ENCODE results near the gene INTS4.
"Not testable (repeated sequence)": the region's sequence is repeated elsewhere in the genome, so short reads cannot be mapped to it uniquely, and the experiment has no call there.

The INTS4 gene

DNA sequence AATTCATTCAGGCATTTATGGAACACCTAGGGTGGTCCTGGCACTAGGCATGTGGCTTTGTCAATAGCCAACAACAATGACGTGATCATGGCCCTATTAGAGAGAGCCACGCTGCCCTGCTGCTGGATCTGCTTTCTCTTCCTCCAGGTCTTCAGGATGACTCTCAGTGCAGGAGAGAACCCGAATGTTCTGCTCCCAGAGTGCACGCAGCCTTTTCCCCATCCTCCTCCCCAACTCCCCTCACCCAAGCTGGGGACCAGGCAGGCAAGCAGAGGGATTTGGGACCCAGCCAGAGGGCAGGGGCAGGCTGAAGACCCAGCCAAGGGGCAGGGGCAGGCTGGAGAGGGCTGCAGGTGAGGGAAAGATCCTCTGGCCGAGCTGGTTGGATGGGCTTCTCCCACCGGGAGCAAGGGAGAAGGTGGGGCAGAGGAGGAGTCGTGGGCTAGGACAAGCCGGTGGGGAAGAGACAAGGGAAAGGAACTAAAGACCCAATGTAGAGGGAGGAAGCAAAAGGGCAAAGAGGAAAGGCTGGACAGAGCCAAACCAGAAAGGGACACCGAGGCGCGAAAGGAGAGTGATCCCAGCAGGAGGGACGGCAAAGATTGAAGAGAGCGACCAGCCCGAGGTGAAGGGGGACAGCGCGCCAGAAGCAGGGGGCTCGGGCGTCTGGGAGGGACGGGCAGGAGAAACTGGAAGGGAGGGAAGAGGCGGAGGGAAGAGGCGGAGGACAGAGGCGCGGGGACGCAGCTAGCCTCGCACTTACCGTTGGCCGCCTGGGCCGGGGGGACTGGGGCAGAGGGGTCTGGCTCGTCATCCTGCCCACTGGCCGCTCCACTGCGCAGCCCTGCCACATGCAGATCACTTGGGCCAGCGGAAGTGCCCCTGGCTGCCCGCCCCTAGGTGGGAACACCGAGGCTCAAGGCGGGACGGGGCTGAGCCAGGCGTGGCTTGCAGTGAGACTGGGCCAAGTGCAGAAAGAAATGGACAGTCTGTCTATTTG is 28.2 kb upstream of the INTS4 start, which contains the start of gene KCTD14:
TSS of gene KCTD14 (minus strand) at position 880 of the 1,000 bp plus-strand sequence. CDS start at position 853, 27 bp downstream.
- no peak for FAIRE-seq

DNA sequence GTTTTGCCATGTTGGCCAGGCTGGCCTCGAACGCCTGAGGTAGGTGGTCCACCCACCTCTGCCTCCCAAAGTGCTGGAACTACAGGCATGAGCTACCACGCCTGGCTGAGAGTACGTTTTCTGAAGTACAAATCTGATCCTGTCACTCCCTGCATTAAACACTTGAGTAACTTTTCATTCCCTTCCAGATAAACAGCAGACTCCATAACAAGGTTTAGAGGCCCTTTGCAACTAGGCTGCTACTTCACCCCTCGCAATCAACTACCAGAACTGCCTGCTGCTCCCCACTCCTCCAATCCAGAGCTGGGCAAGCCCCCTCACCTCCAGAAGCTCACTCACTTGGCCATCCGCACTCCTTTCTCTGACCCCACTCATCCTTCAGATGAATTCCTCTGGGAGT is 27.1 kb upstream of the INTS4 start:
- no peak for FAIRE-seq

DNA sequence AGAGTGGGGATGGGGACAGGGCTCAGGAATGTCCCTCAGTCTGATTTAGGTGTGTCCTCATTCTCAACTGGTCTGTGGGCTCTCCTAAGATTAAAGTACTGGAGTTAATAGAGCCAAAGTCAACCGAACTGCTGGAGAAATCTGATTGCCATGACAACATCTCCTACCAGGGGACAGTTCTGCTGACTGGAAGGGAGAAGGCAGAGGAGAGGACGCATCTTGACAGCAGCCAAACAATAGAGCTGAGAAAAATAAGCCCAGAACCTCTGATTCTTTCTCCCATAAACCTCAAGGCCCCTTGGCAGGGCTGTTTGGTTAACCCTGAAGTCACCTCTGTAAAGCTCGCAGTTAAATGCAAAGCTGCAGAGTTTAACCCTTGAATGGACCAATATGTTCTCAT is 25.8 kb upstream of the INTS4 start:
- FAIRE-seq = no peak

DNA sequence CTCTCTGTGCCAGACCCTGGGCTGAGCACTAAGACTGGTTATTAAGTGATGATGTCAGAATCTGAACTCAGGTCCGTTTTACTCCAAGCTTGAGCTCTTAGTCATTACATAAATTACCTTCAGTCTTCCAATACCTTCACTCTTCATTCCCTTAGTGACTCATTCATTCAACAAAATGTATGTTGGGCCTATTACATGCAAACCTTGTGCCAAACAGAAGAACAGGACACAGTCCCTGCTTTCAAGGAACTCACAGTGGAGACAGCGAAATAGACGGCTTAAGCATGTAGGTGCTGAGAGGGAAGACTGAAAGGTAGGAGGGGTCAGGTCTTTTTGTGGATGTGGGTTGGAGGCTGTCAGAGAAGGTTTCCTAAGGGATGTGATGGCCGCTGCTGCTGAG is 25.3 kb upstream of the INTS4 start:
- FAIRE-seq = no peak

DNA sequence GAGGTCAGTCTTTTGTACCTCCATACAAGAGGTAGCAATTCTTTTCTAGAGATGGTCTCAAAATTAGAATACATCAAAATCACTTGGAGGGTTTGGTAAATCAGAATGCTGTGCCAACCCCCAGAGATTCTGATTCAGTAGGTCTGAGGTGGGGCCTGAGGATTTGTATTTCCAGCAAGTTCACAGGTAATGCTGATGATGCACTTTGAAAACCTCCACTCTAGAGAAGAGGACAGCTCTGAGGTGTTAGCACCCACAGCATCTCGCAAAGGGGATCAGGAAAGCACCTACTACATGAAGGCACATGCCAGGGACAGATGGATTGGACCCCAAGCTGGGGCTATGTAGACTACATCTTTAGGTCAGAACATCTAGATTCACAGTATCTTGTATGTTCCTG is 21.4 kb upstream of the INTS4 start:
- FAIRE-seq = no peak

DNA sequence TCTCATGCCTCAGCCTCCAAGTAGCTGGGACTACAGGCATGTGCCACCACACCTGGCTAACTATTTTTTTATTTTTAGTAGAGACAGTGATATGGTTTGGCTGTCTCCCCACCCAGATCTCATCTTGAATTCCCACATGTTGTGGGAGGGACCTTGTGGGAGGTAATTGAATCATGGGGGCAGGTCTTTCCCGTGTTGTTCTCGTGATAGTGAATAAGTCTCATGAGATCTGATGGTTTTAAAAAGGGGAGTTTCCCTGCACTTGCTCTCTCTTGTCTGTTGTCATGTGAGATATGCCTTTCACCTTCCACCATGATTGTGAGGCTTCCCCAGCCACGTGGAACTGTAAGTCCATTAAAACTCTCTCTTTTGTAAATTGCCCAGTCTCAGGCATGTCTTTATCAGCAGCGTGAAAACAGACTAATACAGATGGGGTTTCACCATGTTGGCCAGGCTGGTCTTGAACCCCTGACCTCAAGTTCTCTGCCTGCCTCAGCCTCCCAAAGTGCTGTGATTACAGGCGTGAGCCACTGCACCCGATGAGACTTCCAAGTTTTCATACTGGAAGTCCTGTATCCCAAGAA is 20.6 kb upstream of the INTS4 start:
- not testable (repeated sequence) for FAIRE-seq

DNA sequence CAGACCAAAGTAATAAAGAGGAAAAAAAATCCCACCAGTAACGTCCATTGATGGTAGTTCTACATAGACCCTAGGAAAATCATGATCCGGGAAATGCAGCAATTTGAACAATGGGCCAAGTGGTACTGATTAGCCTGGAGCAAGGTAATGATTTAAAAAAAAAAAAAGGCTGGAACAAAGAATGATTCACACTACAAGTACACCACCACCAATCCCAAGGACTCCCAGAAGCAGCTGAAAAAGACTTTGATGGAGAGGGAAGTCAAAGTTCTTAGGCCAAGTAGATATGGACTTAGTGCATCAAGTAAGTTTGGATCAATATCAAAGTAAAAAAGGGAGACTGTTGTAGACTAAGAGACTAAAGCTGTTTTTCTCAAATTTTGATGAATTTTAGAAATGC is 16.8 kb upstream of the INTS4 start:
- no peak for FAIRE-seq

DNA sequence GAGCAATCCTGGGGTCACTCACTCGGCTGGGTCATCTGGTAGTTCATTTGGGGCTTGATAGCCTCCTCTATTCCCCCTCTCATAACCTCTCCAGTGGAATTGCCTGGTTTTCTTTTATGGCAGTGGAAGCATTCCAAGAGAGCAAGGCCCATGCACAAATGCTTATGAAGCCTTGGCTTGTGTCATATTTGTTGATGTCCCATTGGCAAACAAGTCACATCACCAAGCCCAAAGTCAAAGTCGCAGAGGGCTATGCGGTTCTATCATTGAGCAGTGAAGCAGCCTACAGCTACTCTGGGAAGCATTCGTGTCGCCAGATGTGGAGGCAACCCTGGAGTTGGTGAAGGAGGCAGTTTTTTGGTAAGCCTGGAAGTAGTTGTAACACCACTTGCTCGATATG is 16.3 kb upstream of the INTS4 start:
- no peak for FAIRE-seq

DNA sequence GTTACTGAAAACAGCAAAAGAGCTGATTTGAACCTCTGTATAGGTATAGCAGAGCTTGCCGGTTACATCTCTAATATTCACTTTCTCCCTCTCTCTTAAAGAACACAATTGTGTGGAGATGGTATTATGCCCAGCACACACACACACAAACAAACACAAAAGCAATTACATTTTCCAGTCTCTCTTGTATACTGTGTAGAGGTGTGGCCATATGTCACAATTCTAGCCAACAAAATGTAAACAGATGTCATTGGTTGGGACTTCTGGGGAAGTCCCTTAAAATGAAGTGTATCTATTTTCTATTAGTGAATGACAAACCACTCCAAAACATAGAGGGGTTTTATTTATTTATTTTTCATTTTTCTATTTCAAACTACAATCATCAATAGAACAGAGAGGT is 15.8 kb upstream of the INTS4 start:
- FAIRE-seq = no peak

DNA sequence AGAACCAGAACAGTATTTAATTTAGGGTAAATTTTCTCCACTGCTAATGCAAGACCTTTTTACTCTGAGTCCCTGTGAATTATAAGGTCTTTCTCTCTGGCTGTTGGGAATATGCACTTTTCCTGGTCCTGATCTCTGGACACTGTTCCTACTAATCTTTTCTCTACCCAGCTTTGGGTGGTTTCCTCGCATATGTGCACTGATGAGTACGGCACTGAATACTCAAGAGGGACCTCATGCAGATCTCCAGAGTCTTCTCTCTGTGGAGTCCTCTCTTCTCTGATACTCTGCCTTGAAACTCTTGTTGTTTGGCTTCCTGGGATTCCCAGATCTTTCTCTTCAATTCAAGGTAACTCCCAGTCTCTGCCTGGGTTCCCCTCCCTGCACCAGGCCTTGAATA is 14.6 kb upstream of the INTS4 start:
- FAIRE-seq = no peak

DNA sequence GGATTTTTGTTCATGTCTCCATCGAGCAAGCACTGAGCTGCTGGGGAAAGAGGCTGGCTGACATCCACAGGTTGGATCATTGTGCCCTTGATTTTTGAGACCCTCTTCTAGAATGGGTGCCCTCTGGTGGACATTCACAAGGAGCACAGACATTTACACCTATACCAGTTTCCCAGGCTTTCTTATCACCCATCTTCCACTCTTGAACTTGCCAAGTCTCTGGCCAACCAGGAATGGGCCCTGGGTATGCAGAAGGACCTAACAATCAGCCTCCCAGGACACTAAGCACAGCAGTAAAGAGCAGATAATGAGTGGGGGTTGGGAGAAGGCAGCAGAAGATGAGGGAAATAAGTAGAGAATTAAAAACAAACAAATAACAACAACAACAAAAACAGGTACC is 5.7 kb upstream of the INTS4 start:
- FAIRE-seq = peak; percentile 61

DNA sequence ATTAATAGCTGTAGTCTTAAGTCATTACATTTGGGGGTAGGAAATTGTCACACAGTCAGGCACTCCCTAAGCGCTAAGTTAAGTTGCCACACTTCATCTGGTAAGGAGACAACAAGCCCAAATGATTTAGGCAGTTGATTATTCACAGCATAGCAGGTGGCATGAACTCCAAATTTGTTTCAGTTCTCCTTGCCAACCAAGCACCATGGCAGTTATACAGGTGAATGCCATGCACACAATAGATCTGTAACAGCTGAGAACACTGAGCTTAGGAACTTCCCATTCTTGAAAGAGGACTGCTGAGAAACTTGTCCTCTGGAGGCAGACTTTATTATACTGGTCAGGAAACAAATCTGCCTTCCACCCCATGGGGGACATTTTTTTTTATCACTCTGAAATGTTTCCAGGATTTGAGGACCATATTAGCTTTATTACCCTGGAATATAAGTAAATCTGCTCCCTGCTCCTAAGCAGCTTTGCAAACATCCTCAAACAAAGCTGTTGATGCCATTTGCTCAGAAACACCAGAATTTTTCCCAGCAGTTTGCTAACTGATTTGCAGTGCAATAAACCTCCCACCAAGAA is 5.1 kb upstream of the INTS4 start:
- FAIRE-seq = no peak

DNA sequence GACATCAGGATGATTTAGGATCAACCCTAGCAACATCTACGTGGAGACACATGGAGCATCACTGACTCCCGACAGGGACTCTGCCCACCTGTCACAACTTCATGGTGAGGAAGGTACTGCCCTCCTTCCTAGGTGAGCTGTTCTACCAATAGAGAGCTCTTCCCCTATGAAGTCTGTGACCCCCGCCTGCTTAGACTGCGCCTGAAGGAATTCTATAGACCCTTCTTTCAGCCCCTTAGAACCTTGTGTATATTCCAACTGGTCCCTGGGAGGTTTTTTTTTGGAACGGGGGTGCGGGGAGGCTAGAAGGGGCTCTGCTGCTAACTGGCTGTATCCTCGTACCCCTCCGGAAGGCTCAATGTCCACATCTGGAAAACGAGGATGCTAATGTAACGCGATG is 566 bp downstream of the INTS4 start:
- FAIRE-seq = no peak

DNA sequence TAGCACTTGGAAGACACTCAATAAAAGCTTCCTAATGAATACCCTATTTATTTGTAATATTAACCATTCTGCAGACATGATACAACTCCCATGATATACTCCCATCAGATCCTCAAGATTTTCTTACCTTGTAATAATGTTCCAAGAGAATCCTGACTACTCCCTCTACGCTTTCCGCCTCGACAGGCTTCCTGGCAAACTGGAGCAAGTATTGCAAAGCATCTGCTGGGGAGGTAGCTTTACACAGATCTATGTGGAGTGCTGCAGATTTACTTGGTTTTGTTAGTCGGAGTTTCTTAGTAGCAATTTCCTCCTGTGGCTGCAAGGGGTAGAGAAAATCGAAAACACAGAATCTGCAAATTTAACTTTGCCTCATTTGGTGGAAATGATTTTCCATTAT is 3.5 kb downstream of the INTS4 start:
- FAIRE-seq = no peak

DNA sequence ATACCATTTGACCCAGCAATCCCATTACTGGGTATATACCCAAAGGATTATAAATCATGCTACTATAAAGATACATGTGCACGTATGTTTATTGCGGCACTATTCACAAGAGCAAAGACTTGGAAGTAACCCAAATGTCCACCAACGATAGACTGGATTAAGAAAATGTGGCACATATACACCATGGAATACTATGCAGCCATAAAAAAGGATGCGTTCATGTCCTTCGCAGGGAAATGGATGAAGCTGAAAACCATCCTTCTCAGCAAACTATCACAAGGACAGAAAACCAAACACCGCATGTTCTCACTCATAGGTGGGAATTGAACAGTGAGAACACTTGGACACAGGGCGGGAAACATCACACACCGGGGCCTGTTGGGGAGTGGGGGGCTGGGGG is 8.0 kb downstream of the INTS4 start:
- not testable (repeated sequence) for FAIRE-seq

DNA sequence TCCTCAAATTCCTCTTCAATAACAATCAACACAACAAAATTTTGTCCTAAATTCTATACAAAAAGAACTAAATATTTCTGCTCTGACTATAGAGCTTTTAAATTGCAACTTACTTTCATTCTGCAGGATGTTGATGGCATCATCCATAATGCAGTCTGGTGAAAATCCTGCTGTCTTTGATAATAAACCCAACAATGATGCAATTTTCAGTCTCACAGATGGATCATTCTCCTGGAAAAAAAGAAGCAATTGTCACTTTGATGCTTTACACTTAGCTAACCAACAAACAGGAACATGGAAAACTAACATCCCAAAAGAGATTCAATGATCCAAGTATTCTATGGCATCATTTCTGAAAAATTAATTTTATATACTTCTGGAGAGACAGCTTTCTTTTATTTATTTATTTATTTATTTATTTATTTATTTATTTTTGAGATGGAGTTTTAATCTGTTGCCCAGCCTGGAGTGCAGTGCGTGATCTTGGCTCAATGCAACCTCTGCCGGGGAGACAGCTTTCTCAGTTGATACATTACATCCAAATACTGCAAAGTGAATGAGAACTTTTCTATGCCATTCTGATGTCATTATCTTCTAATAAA is 13.0 kb downstream of the INTS4 start:
- no peak for FAIRE-seq

DNA sequence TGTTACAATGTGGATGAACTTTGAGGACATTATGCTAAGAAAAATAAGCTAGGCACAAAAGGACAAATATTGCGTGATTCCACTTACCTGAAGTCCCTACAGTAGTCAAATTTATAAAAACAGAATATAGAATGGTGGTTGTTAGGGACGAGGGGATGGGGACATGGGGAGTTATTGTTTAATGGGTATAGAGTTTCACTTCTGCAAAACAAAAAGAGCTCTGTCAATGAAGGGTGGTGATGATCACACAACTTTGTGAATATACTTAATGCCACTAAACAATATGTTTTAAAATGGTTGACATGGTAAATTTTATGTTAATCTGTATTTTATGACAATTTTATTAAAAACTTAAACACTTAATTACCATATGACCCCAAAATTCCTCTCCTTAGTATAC is 26.1 kb downstream of the INTS4 start:
- FAIRE-seq = no peak

DNA sequence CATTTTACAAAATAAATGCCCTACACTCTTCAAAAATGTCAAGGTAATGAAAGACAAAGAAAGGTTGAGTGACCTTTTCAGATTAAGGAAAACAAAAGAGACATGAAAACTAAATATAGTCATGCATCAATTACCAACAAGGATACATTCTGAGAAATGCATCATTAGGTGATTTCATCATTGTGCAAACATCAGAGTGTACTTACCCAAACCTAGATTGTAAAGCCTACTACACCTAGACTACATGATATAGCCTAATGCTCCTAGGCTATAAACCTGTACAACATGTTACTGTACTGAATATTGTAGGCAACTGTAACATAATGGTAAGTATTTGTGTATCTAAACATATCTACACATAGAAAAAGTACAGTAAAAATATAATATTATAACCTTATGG is 26.7 kb downstream of the INTS4 start:
- no peak for FAIRE-seq

DNA sequence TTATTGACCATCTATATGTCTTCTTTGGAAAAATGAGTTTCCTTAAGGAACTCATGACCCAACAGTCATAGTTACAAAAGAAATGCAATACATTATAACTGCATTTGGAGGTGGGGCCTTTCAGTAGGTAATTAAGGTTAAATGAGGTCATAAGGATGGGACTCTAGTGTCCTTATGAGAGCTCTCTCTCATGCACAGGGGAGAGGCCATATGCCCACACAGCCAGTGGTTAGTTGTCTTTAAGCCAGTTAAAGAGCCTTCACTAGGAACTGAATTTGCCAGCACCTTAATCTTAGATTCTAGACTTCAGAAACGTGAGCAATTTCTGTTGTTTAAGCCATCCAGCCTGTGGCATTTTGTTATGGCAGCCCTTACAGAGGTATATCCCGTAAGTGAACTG is 27.3 kb downstream of the INTS4 start:
- FAIRE-seq = no peak

DNA sequence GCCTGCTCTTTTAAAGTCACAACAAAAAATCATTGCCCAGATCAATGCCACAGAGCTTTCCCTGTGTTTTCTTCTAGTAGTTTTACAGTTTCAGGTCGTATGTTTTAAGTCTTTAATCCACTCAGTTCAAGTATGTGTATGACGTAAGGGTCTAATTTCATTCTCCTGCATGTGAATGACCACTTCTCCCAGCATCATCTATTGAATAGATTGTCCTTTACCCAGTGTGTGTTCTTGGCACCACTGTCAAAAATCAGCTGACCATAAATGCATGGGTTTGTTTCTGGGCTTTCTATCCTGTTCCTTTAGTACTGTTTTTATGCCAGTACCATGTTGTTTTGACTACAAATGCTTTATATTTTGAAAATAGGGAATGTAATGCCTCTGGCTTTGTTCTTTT is 28.1 kb downstream of the INTS4 start:
- FAIRE-seq = no peak

DNA sequence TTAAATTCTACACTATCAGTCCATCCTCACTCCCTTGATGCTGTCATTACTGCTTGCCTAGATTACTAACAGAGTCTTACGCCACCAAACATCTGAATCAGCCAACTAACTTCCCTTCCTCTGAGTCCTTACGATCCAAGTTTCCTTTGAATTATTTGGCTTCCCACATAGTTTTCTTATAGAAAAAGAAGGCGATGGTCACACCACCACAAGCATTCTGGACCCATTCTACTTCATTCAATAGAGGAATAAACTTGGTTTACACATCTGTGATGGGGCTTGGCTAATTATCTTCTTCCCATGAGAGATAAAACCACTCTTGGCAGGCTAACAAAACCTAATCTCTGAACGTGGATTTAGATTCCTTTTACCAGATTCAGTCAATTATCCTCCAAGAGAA is 35.0 kb downstream of the INTS4 start:
- FAIRE-seq = no peak

DNA sequence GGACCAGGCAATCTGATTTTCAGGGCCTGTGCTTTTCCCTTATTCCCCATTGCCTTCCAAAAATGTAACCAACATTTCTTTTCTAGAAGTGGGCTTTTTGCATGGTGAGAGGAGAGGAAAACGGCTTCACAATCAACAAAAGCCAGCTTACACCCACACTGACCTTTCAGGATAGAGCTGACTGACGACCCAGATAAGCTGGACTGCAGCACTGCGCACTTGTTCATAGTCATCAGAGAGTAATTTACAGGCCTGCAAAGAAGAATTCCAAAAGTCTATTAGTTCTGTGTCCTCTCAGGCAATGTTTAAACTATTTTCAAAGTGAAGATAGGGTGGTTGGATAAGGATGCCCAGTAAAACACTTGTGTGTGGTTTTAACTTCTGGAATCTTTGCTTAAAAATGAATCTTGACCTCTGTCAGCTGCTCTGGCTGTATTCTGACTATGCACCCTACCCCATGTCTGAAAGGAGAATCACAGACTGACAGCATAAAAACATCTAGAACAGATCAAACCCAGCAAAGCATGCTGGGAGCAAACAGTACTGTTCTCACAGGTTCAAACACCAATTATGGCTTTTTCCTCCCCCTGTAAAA is 35.8 kb downstream of the INTS4 start:
- not testable (repeated sequence) for FAIRE-seq

DNA sequence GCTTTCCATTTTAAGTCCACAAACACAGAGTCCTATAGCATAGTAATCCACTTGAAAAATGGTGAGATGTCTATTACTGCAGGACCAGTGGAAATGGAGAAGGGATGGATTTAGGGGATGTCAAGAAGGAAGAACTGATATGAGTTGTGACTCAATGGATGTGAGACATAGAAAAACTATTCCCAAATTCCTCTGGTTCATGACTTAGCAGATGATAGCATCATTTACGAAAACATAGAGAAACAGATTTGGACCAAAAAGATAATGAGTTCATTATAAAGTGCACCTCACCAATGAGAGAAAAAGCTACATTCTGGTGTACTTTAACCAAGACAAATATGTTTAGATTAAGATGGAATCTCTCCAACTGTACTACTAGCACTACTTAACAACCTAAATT is 51.2 kb downstream of the INTS4 start:
- FAIRE-seq = not testable (repeated sequence)

Measured in G401.6 (cell line).